Endodermal cell (in vitro differentiated cells): Measurements from ENCODE around the gene CALU. TPM values are rescaled to one million over a fixed set of nuclear protein-coding genes. Genes with fewer than 3 reads are reported as not detected.

Source experiments
- DNase-seq: peaks from one replicate; pipeline ENCODE4 v3.0.0-alpha.2; 2017
- H3K27ac ChIP-seq: 2 replicates; pipeline ENCODE4 v1.5.1; 2013; ENCODE audit warnings: mild to moderate bottlenecking, low read depth, low read length, moderate library complexity
- H3K27me3 ChIP-seq: 2 replicates; pipeline ENCODE4 v1.6.1; 2013; ENCODE audit warnings: mild to moderate bottlenecking, low read length, moderate library complexity; ENCODE audit not compliant: insufficient read depth, control insufficient read depth, poor library complexity, severe bottlenecking
- H3K36me3 ChIP-seq: 2 replicates; pipeline ENCODE4 v1.7.0; 2013; ENCODE audit warnings: mild to moderate bottlenecking, low read length, moderate library complexity; ENCODE audit not compliant: control insufficient read depth, insufficient read depth
- H3K4me1 ChIP-seq: one replicate; pipeline ENCODE4 v1.7.0; 2013; ENCODE audit warnings: low read length; ENCODE audit not compliant: control insufficient read depth, insufficient read depth
- H3K4me3 ChIP-seq: 2 replicates; pipeline ENCODE4 v1.5.1; 2013; ENCODE audit warnings: mild to moderate bottlenecking, low read length, moderate library complexity
- H3K9ac ChIP-seq: 2 replicates; pipeline ENCODE4 v1.6.1; 2013; ENCODE audit warnings: mild to moderate bottlenecking, low read length, moderate library complexity; ENCODE audit not compliant: poor library complexity, severe bottlenecking; ENCODE audit errors: extremely low read depth
- H3K9me3 ChIP-seq: 2 replicates; pipeline ENCODE4 v1.6.1; 2013; ENCODE audit warnings: mild to moderate bottlenecking, low read length, moderate library complexity; ENCODE audit not compliant: control insufficient read depth
- H3K27ac Mint-ChIP-seq: 2 replicates; pipeline ENCODE4 v1.8.0; 2020; ENCODE audit warnings: mixed read lengths
- H3K27me3 Mint-ChIP-seq: 2 replicates; pipeline ENCODE4 v1.8.0; 2021; ENCODE audit warnings: mild to moderate bottlenecking, mixed read lengths; ENCODE audit not compliant: insufficient read depth
- H3K36me3 Mint-ChIP-seq: 2 replicates; pipeline ENCODE4 v1.8.0; 2020; ENCODE audit warnings: low read depth, mixed read lengths
- H3K4me1 Mint-ChIP-seq: 2 replicates; pipeline ENCODE4 v1.8.0; 2020; ENCODE audit warnings: mixed read lengths
- H3K4me3 Mint-ChIP-seq: 2 replicates; pipeline ENCODE4 v1.8.0; 2020; ENCODE audit warnings: mild to moderate bottlenecking, moderate library complexity, mixed read lengths
- H3K9me3 Mint-ChIP-seq: 2 replicates; pipeline ENCODE4 v1.8.0; 2020; ENCODE audit warnings: mild to moderate bottlenecking, mixed read lengths
- CTCF ChIP-seq: fragments of 200-600 bp; sonication (generic); conservative IDR thresholded peaks from 2 replicates; pipeline ENCODE4 v1.5.0; 2021; ENCODE audit warnings: antibody characterized with exemption, mild to moderate bottlenecking
- whole genome bisulfite sequencing, 2 experiments: methylation state at CpG; one replicate each; pipeline versions ENCODE4 v1.1.5 to v1.1.7; 2013; ENCODE audit warnings: missing lambda C conversion rate in 2 of 2, mixed read lengths in 1 of 2; ENCODE audit not compliant: insufficient coverage in 1 of 2, insufficient read length in 1 of 2; 5-methylcytosine and 5-hydroxymethylcytosine counted together
- total RNA-seq, 2 donors: library from RNA; stranded (reverse); fragmentation: NEBNext Ultra II Directional in 1 of 2; extraction: Animal tissue kit (Norgen Biotek cat#: 25700) in 1 of 2; gene quantifications; 2 replicates in 1 of 2; 3 replicates in 1 of 2; pipeline ENCODE4 v1.2.1, GENCODE V29; 2021

CALU gene
- total RNA-seq, 2 donors from 2014 or later: 160 to 186 TPM

GRCh38 chr7:128747327-128748079, 8.3 kb downstream of the CALU start:
- DNase-seq: no peak
- peak overlapping the region; percentile 5 for H3K4me3 ChIP-seq
- H3K9ac ChIP-seq: no peak overlapping the region
- H3K27me3 ChIP-seq: no peaks in the 10 kb centered on the region
- no peak for TF ChIP-seq CTCF
- no peak overlapping the region for H3K4me3 Mint-ChIP-seq
- H3K9me3 ChIP-seq: no peaks in the 10 kb centered on the region
- no peak overlapping the region for H3K27ac ChIP-seq
- H3K27ac Mint-ChIP-seq: no peak overlapping the region
- peaks cover 63% of the 10 kb centered on the region for H3K36me3 ChIP-seq
- peaks cover 54% of the 10 kb centered on the region for H3K36me3 Mint-ChIP-seq
- peaks cover 15% of the 10 kb centered on the region for H3K4me1 Mint-ChIP-seq
- no peaks in the 10 kb centered on the region for H3K27me3 Mint-ChIP-seq
- no peaks in the 10 kb centered on the region for H3K4me1 ChIP-seq
- no peaks in the 10 kb centered on the region for H3K9me3 Mint-ChIP-seq
- 91 to 94% methylated on average over 4 to 6 of the region's 6 CpGs for WGBS, 2 experiments

- TF ChIP-seq CTCF: no peak
- no CpG with 5 or more reads among the region's 1 CpG for WGBS, 2 experiments
- no peak overlapping the region for H3K4me3 Mint-ChIP-seq
- Histone ChIP-seq H3K4me1 (peaks cover 2% of the 10 kb centered on the region), H3K27me3 (no peaks in the 10 kb centered on the region), H3K9me3 (no peaks in the 10 kb centered on the region), H3K27ac (no peak overlapping the region), H3K36me3 (peaks cover 96% of the 10 kb centered on the region), H3K9ac (no peak overlapping the region), H3K4me3 (peak overlapping the region; percentile 26)
- peaks cover 11% of the 10 kb centered on the region for H3K4me1 Mint-ChIP-seq
- no peaks in the 10 kb centered on the region for H3K9me3 Mint-ChIP-seq
- no peak overlapping the region for H3K27ac Mint-ChIP-seq
- peaks cover 64% of the 10 kb centered on the region for H3K36me3 Mint-ChIP-seq
- no peaks in the 10 kb centered on the region for H3K27me3 Mint-ChIP-seq
- no peak for DNase-seq
Measured at GRCh38 chr7:128752251-128752650, 13.1 kb downstream of the CALU start.

GRCh38 chr7:128755075-128755818, 16.1 kb downstream of the CALU start:
- H3K27ac ChIP-seq: no peak overlapping the region
- H3K36me3 Mint-ChIP-seq: peaks cover 58% of the 10 kb centered on the region
- H3K4me3 ChIP-seq: no peak overlapping the region
- H3K4me1 ChIP-seq: peaks cover 2% of the 10 kb centered on the region
- peaks cover 3% of the 10 kb centered on the region for H3K4me1 Mint-ChIP-seq
- no peak for DNase-seq
- TF ChIP-seq CTCF: no peak
- no peaks in the 10 kb centered on the region for H3K9me3 ChIP-seq
- H3K4me3 Mint-ChIP-seq: no peak overlapping the region
- H3K27me3 ChIP-seq: no peaks in the 10 kb centered on the region
- H3K27me3 Mint-ChIP-seq: no peaks in the 10 kb centered on the region
- H3K36me3 ChIP-seq: peaks cover 97% of the 10 kb centered on the region
- H3K27ac Mint-ChIP-seq: no peak overlapping the region
- 98 to 100% methylated on average over 1 to 2 of the region's 2 CpGs for WGBS, 2 experiments
- H3K9ac ChIP-seq: no peak overlapping the region
- no peaks in the 10 kb centered on the region for H3K9me3 Mint-ChIP-seq
